MCF 10A (cell line): ENCODE results near the gene MUCL3. TPM values are rescaled to one million over a fixed set of nuclear protein-coding genes. Genes with fewer than 3 reads are reported as not detected.
A peak's percentile ranks its signal among the peaks of the same experiment; 100 is the strongest.

Experiments
- BruUV-seq: library from RNA; stranded (reverse); fragments of 400-500 nt; replicated peaks from 2 replicates; lab custom pipeline; 2021; lab: Mats Ljungman, UMichigan
- CTCF ChIA-PET: fragments of 300-600 bp; sonication (Branson Sonifier 250); formaldehyde crosslinking; extraction: SDS; loops from one replicate; lab custom pipeline; 2021; ENCODE audit warnings: antibody characterized with exemption, inconsistent platforms; lab: Yijun Ruan, JAX
- POLR2A ChIA-PET: fragments of 300-600, 350-650 bp; sonication (Branson Sonifier 250); formaldehyde crosslinking; extraction: SDS; loops from one replicate; lab custom pipeline; 2020; ENCODE audit warnings: antibody characterized with exemption, inconsistent platforms; lab: Yijun Ruan, JAX
- DNase-seq: peaks from one replicate; pipeline ENCODE4 v3.0.0-alpha.2; 2018; ENCODE audit not compliant: unreplicated experiment
- H3K27ac Mint-ChIP-seq: one replicate; pipeline ENCODE4 v1.8.0; 2022; ENCODE audit warnings: mild to moderate bottlenecking, low read depth, mixed read lengths; ENCODE audit not compliant: unreplicated experiment
- H3K27me3 Mint-ChIP-seq: one replicate; pipeline ENCODE4 v1.8.0; 2022; ENCODE audit warnings: mixed read lengths; ENCODE audit not compliant: insufficient read depth, unreplicated experiment
- H3K36me3 Mint-ChIP-seq: one replicate; pipeline ENCODE4 v1.8.0; 2022; ENCODE audit warnings: mild to moderate bottlenecking, moderate library complexity, mixed read lengths; ENCODE audit not compliant: insufficient read depth, unreplicated experiment
- H3K4me1 Mint-ChIP-seq: one replicate; pipeline ENCODE4 v1.8.0; 2022; ENCODE audit warnings: mixed read lengths; ENCODE audit not compliant: insufficient read depth, unreplicated experiment
- H3K4me3 Mint-ChIP-seq: one replicate; pipeline ENCODE4 v1.8.0; 2022; ENCODE audit warnings: mild to moderate bottlenecking, moderate library complexity, mixed read lengths; ENCODE audit not compliant: unreplicated experiment
- H3K9me3 Mint-ChIP-seq: one replicate; pipeline ENCODE4 v1.8.0; 2022; ENCODE audit warnings: mixed read lengths; ENCODE audit not compliant: unreplicated experiment
- CTCF ChIP-seq: fragments of 200-600 bp; IDR thresholded peaks from one replicate; pipeline ENCODE4 v1.8.0; 2022; ENCODE audit warnings: antibody characterized with exemption, mild to moderate bottlenecking; ENCODE audit not compliant: unreplicated experiment
- intact Hi-C: fragments of 100-400 bp; cut with micrococcal nuclease; formaldehyde crosslinking; loops from 2 replicates; pipeline ENCODE4 v1.14.1; 2022
- total RNA-seq: library from RNA; stranded (reverse); gene quantifications from 2 replicates; pipeline ENCODE4 v1.2.3, GENCODE V29; 2022

The MUCL3 gene
- total RNA-seq, 1 experiment from 2014 or later = not detected

- Mint-ChIP-seq H3K27ac (peak overlapping the region; percentile 83), H3K4me1 (peaks cover 39% of the 10 kb centered on the region), H3K9me3 (no peaks in the 10 kb centered on the region), H3K4me3 (no peak overlapping the region), H3K36me3 (no peaks in the 10 kb centered on the region), H3K27me3 (no peaks in the 10 kb centered on the region)
- TF ChIP-seq CTCF = no peak
- BruUV-seq = no TSS peak
- DNase-seq = no peak
- intact Hi-C loops = no loop called here
- ChIA-PET POLR2A (no interaction called here), CTCF (no interaction called here)
Observed at GRCh38 chr6:30932665-30933365, 8.0 kb upstream of the MUCL3 start.

- Mint-ChIP-seq H3K4me1 (peaks cover 45% of the 10 kb centered on the region), H3K9me3 (no peaks in the 10 kb centered on the region), H3K27me3 (no peaks in the 10 kb centered on the region), H3K27ac (peak overlapping the region; percentile 94), H3K4me3 (peak overlapping the region; percentile 2), H3K36me3 (no peaks in the 10 kb centered on the region)
- DNase-seq = peak; percentile 86
- no peak for TF ChIP-seq CTCF
- intact Hi-C loops = no loop called here
- BruUV-seq = no TSS peak
- ChIA-PET CTCF (interaction anchor here (0.6 to 2.6 kb wide), 9 partner anchors 9 to 180 kb away, joined by 3 to 16 read pairs (median 6); partner anchors contain the start of genes PSORS1C1 and VARS2), POLR2A (interaction anchor here (0.6 to 2.4 kb wide), 17 partner anchors 10 to 181 kb away, joined by 3 to 30 read pairs (median 4); partner anchors contain the start of genes DDR1 and VARS2)
Observed at GRCh38 chr6:30935018-30935417, 5.8 kb upstream of the MUCL3 start.

GRCh38 chr6:30937265-30937664, 3.5 kb upstream of the MUCL3 start:
- no peak overlapping the region for H3K4me3 Mint-ChIP-seq
- peaks cover 47% of the 10 kb centered on the region for H3K4me1 Mint-ChIP-seq
- DNase-seq = no peak
- H3K9me3 Mint-ChIP-seq = no peaks in the 10 kb centered on the region
- no peaks in the 10 kb centered on the region for H3K36me3 Mint-ChIP-seq
- H3K27me3 Mint-ChIP-seq = no peaks in the 10 kb centered on the region
- POLR2A ChIA-PET = interaction anchor here (2.1 kb wide), 1 partner anchor 11 kb away, joined by 14 read pairs; no protein-coding TSS in a partner anchor
- TF ChIP-seq CTCF = no peak
- CTCF ChIA-PET = interaction anchor here (0.5 to 1.0 kb wide), 3 partner anchors 11 to 206 kb away, joined by 4 to 6 read pairs (median 5); no protein-coding TSS in a partner anchor
- intact Hi-C loops = no loop called here
- H3K27ac Mint-ChIP-seq = no peak overlapping the region
- BruUV-seq = no TSS peak

GRCh38 chr6:30938730-30939129, 2.0 kb upstream of the MUCL3 start:
- intact Hi-C loops = no loop called here
- no peaks in the 10 kb centered on the region for H3K36me3 Mint-ChIP-seq
- H3K4me1 Mint-ChIP-seq = peaks cover 49% of the 10 kb centered on the region
- no peaks in the 10 kb centered on the region for H3K9me3 Mint-ChIP-seq
- H3K27me3 Mint-ChIP-seq = no peaks in the 10 kb centered on the region
- no peak overlapping the region for H3K27ac Mint-ChIP-seq
- BruUV-seq = no TSS peak
- CTCF ChIA-PET = interaction anchor here (0.6 to 1.7 kb wide), 3 partner anchors 22 to 132 kb away, joined by 3 to 5 read pairs (median 4); no protein-coding TSS in a partner anchor
- POLR2A ChIA-PET = interaction anchor here (0.5 to 2.1 kb wide), 5 partner anchors 13 to 323 kb away, joined by 3 to 14 read pairs (median 4); no protein-coding TSS in a partner anchor
- no peak overlapping the region for H3K4me3 Mint-ChIP-seq
- DNase-seq = peak; percentile 63
- TF ChIP-seq CTCF = no peak
